ENCODE measurements around the gene AMZ1. TPM values are rescaled to one million over a fixed set of nuclear protein-coding genes. Genes with fewer than 3 reads are reported as not detected.
"Not testable (repeated sequence)": the region's sequence is repeated elsewhere in the genome, so short reads cannot be mapped to it uniquely, and the experiment has no call there.

AMZ1 gene
- total and polyA plus RNA-seq, 10 donors, result 0.20 to 3.4 (median 1.6) TPM

DNA sequence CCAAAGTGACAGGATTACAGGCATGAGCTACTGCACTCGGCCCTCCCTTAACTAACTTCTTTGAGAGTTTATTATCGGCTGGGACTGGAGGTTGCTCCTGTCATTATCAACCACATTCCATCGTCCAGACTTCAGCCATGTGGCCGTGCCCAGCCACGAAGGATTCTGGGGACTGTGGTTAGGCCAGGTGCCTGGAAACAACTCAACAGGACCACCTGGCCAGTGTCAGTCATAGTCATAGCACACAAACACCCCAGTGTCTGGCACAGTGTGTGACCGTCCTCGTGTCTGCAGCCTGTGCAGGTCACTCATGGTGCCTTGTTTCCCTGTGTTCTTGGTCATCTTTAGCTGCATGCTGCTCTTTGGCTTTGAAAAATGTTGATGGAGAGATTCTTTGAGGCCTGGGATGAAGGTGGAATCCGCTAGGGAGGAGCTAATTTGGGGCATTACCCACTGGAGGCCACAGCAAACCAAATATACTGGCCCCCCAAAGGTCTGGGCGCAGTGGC is 12.7 kb upstream of the AMZ1 start:
- intact Hi-C loops (cut with DNase I; ENCODE audit: low total_unique reads), result no loop called here
- H3K36me3 ChIP-seq, result no peaks in the 10 kb centered on the region
- 64 to 96% (median 80%) methylated on average over 8 to 9 of the region's 9 CpGs for WGBS, 5 donors

DNA sequence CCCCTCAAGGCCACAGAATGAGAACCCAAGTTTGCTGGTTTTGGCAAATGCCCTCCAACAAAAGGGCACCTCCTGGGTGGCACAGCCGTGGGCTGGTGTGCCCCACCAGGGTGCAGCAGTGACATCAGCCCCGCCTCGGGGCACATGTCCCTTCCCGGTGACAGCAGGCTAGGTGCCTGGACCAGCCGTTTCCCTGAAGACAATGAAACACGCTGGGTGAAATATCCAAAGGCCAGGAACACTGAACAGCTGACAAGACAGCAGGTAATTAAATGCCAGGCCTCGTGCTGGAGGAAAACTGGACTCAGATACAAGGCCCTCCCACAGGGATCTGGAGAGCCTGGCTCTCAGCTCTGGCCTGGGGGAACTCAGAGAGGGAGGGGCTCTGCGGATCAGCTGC is 11.4 kb upstream of the AMZ1 start:
- DNase-seq; H3K4me3 ChIP-seq; H3K36me3 ChIP-seq; H3K27ac ChIP-seq; H3K9me3 ChIP-seq; intact Hi-C loops (cut with DNase I; ENCODE audit: low total_unique reads): not testable (repeated sequence)
- 86 to 91% (median 91%) methylated on average over 5 to 7 of the region's 8 CpGs for WGBS, 5 donors
- peaks cover 0 to 10% (median 4%) of the 10 kb centered on the region in 6 donors for H3K4me1 ChIP-seq
- H3K27me3 ChIP-seq (replicated peaks in 1 of 7), result peaks cover 0 to 28% (median 0%) of the 10 kb centered on the region in 7 donors

More for the DNA sequence above, 12.7 kb upstream of the AMZ1 start:
- no peak overlapping the region for H3K4me3 ChIP-seq
- H3K27me3 ChIP-seq (replicated peaks in 1 of 7), result peaks cover 0 to 29% (median 0%) of the 10 kb centered on the region in 7 donors
- peak; percentile 37 for DNase-seq
- H3K27ac ChIP-seq, result no peak overlapping the region
- peaks cover 0 to 4% (median 0%) of the 10 kb centered on the region in 8 donors for H3K9me3 ChIP-seq
- TF ChIP-seq POLR2A (IDR thresholded peaks at IDR 0.05), result no peak
- no peak for TF ChIP-seq POLR2AphosphoS5 (IDR thresholded peaks at IDR 0.05)
- TF ChIP-seq, protein P1, sequence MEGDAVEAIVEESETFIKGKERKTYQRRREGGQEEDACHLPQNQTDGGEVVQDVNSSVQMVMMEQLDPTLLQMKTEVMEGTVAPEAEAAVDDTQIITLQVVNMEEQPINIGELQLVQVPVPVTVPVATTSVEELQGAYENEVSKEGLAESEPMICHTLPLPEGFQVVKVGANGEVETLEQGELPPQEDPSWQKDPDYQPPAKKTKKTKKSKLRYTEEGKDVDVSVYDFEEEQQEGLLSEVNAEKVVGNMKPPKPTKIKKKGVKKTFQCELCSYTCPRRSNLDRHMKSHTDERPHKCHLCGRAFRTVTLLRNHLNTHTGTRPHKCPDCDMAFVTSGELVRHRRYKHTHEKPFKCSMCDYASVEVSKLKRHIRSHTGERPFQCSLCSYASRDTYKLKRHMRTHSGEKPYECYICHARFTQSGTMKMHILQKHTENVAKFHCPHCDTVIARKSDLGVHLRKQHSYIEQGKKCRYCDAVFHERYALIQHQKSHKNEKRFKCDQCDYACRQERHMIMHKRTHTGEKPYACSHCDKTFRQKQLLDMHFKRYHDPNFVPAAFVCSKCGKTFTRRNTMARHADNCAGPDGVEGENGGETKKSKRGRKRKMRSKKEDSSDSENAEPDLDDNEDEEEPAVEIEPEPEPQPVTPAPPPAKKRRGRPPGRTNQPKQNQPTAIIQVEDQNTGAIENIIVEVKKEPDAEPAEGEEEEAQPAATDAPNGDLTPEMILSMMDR (IDR thresholded peaks at IDR 0.05 in 8 of 11, conservative IDR thresholded peaks at IDR 0.05 in 3 of 11), result no peak
- H3K4me1 ChIP-seq, result peaks cover 0 to 12% (median 7%) of the 10 kb centered on the region in 6 donors

DNA sequence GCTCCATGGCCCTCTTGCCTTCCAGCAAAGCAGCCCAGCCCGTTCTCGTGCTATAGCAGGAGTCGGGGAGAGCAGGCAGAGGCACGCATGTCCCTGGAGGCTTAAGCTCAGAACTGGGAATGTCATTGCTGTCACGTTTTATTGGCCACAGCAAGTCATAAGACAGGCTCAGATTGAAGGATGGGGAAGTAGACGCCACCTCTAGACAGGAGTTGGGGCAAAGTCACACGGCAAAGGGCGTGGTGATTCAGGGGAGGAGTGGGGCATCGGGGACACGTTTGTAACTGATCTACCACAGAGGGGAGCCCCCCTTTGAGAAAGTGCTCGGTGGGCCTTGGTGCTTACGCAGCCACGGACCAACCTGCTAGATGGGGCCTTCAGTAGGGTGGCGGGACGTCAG is 9.5 kb upstream of the AMZ1 start:
- H3K36me3 ChIP-seq; H3K4me3 ChIP-seq; intact Hi-C loops (cut with DNase I; ENCODE audit: low total_unique reads); DNase-seq; H3K27ac ChIP-seq; H3K9me3 ChIP-seq: not testable (repeated sequence)
- WGBS, 5 donors, result 81 to 87% (median 85%) methylated on average over 11 to 13 of the region's 15 CpGs
- H3K4me1 ChIP-seq, result peaks cover 0 to 21% (median 4%) of the 10 kb centered on the region in 6 donors
- H3K27me3 ChIP-seq (replicated peaks in 1 of 7), result peaks cover 0 to 40% (median 0%) of the 10 kb centered on the region in 7 donors

DNA sequence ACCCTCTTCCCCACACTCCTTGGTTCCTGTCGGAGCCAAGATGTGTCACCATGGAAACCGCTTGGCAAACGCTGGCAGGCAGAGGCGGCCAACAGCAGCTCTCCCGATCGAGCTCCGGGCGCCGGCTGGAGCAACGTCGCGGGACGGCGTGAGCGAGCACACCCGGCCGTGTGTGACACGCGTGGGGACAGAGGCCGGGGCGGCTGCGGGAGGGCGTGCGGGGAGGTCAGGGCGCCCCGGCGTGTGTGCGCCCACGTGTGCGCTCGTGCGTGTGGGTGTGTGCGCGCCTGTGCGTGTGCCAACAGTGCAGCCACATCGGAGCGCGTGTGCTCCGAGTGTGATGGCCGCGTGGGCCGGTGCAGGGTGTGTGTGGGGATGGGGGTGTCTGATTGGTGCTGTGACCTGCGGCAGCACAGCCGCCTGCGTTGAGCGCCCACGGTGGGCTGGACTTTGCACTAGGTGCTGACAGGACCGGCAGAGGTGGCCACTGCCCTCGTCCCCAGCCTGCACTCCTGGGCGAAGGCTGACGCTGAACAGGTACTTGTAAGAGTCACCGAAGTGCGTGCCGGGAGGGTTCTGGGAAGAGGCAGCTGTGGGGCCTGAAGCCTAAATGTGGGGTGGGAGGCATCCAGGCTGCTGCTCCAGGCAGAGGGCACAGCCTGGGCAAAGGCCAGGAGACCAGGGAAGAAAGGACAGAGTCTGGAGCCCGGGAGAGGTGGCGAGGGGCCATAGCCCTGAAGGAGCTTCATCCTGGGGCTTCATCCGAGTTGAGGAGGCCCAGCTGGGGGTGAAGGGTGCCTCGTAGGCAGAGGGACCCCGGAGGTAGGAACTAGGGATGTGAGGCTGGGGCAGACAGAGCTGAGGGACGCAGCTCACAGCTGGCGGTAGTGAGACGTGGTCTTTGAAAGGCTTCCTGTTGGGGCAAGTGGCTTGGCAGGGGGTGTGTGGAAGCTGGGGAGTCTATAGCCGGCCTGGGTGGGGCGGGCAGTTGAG is 8.6 kb upstream of the AMZ1 start:
- DNase-seq, result peak; percentile 59
- Histone ChIP-seq H3K27me3 (replicated peaks in 1 of 7) (peaks cover 0 to 42% (median 0%) of the 10 kb centered on the region in 7 donors), H3K4me1 (peaks cover 0 to 21% (median 4%) of the 10 kb centered on the region in 6 donors)
- H3K27ac ChIP-seq, H3K36me3 ChIP-seq, H3K4me3 ChIP-seq, H3K9me3 ChIP-seq: not testable (repeated sequence)
- intact Hi-C loops (cut with DNase I; ENCODE audit: low total_unique reads), result loop anchor here (10.0 kb wide), 1 partner anchor 205 kb away; the partner anchor contains the start of gene GRIFIN
- 73 to 87% (median 84%) methylated on average over 40 to 64 of the region's 64 CpGs for WGBS, 5 donors

DNA sequence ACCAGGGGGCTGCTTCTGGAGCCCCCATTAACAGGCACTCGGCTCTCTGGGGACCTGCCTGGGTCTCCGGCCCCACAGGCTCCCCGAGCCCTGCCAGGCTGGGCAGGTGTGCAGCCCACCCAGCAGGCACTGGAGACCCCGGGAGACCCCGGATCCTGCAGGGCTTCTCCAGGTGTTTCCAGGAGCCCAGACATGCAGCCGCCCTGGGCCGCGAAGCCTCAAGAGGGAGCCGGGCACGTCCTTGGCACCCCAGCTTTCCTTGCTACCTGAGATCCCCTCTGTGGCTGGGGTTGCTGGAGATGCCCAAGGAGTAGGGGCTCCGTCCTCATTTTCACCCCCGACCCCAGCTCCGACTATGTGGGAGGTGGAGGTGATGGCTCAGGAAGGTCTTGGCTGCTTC is 7.7 kb upstream of the AMZ1 start:
- Histone ChIP-seq H3K9me3 (peaks cover 0 to 6% (median 0%) of the 10 kb centered on the region in 8 donors), H3K4me3 (no peak overlapping the region), H3K4me1 (peaks cover 0 to 21% (median 4%) of the 10 kb centered on the region in 6 donors), H3K27me3 (replicated peaks in 1 of 7) (peaks cover 0 to 50% (median 0%) of the 10 kb centered on the region in 7 donors), H3K36me3 (no peaks in the 10 kb centered on the region), H3K27ac (no peak overlapping the region)
- DNase-seq, result no peak
- WGBS, 5 donors, result 84 to 92% (median 86%) methylated on average over 12 to 13 of the region's 13 CpGs
- TF ChIP-seq, protein P1 (IDR thresholded peaks at IDR 0.05 in 8 of 11, conservative IDR thresholded peaks at IDR 0.05 in 3 of 11), result no peak
- TF ChIP-seq POLR2AphosphoS5 (IDR thresholded peaks at IDR 0.05) (no peak), POLR2A (IDR thresholded peaks at IDR 0.05) (no peak)
- intact Hi-C loops (cut with DNase I; ENCODE audit: low total_unique reads), result loop anchor here (10.0 kb wide), 1 partner anchor 205 kb away; the partner anchor contains the start of gene GRIFIN

Data from spleen (tissue), 11 donors.